HUES64 (cell line): ENCODE measurements around the gene ADTRP.

Experiments used
- H3K27ac ChIP-seq: 2 replicates; pipeline ENCODE4 v1.7.0; 2013; ENCODE audit warnings: low read depth, low read length, inconsistent platforms
- H3K27me3 ChIP-seq: 2 replicates; pipeline ENCODE4 v1.6.1; 2013; ENCODE audit warnings: mild to moderate bottlenecking, low read length; ENCODE audit not compliant: insufficient read depth
- H3K36me3 ChIP-seq: 2 replicates; pipeline ENCODE4 v1.6.1; 2013; ENCODE audit warnings: mild to moderate bottlenecking, low read length; ENCODE audit not compliant: insufficient read depth
- H3K4me1 ChIP-seq: 2 replicates; pipeline ENCODE4 v1.6.1; 2013; ENCODE audit warnings: mild to moderate bottlenecking, low read length, moderate library complexity; ENCODE audit not compliant: insufficient read depth
- H3K4me3 ChIP-seq: 2 replicates; pipeline ENCODE4 v1.5.1; 2013; ENCODE audit warnings: mild to moderate bottlenecking, low read length, moderate library complexity
- H3K9ac ChIP-seq: 2 replicates; pipeline ENCODE4 v1.6.1; 2013; ENCODE audit warnings: mild to moderate bottlenecking, low read depth, low read length
- H3K9me3 ChIP-seq: 2 replicates; pipeline ENCODE4 v1.6.1; 2013; ENCODE audit warnings: low read depth, low read length; ENCODE audit not compliant: insufficient read depth
- WGBS: fragments of 150-250, 120-280 bp; methylation state at CpG from one replicate; pipeline ENCODE4 v1.1.7; 2013; ENCODE audit warnings: missing lambda C conversion rate; 5-methylcytosine and 5-hydroxymethylcytosine counted together

Gene ADTRP

GRCh38 chr6:11763460-11764249, 14.9 kb downstream of the ADTRP start:
- Histone ChIP-seq H3K27ac (no peak overlapping the region), H3K4me3 (no peak overlapping the region), H3K4me1 (peaks cover 35% of the 10 kb centered on the region), H3K9ac (no peak overlapping the region), H3K36me3 (no peaks in the 10 kb centered on the region), H3K27me3 (no peaks in the 10 kb centered on the region), H3K9me3 (no peaks in the 10 kb centered on the region)
- whole genome bisulfite sequencing: 93% methylated on average over 4 of the region's 4 CpGs

- Histone ChIP-seq H3K9me3 (no peaks in the 10 kb centered on the region), H3K4me1 (peaks cover 35% of the 10 kb centered on the region), H3K4me3 (no peak overlapping the region), H3K27ac (no peak overlapping the region), H3K9ac (no peak overlapping the region), H3K27me3 (no peaks in the 10 kb centered on the region), H3K36me3 (no peaks in the 10 kb centered on the region)
- WGBS: 82% methylated on average over 4 of the region's 4 CpGs
Measured at GRCh38 chr6:11762794-11763459, 15.7 kb downstream of the ADTRP start.

- H3K4me3 ChIP-seq: no peak overlapping the region
- peaks cover 29% of the 10 kb centered on the region for H3K4me1 ChIP-seq
- H3K27ac ChIP-seq: no peak overlapping the region
- no peaks in the 10 kb centered on the region for H3K36me3 ChIP-seq
- no peaks in the 10 kb centered on the region for H3K27me3 ChIP-seq
- H3K9me3 ChIP-seq: no peaks in the 10 kb centered on the region
- no peak overlapping the region for H3K9ac ChIP-seq
- WGBS: 96% methylated on average over 4 of the region's 4 CpGs
Measured at GRCh38 chr6:11761744-11762620, 16.6 kb downstream of the ADTRP start.

- Histone ChIP-seq H3K27me3 (no peaks in the 10 kb centered on the region), H3K9ac (no peak overlapping the region), H3K36me3 (no peaks in the 10 kb centered on the region), H3K4me3 (no peak overlapping the region), H3K27ac (no peak overlapping the region), H3K9me3 (no peaks in the 10 kb centered on the region), H3K4me1 (peaks cover 13% of the 10 kb centered on the region; the same call in 1 of the 2 replicates)
- 86% methylated on average over 6 of the region's 6 CpGs for WGBS
Measured at GRCh38 chr6:11760015-11760473, 18.6 kb downstream of the ADTRP start.

- Histone ChIP-seq H3K27ac (no peak overlapping the region), H3K4me3 (no peak overlapping the region), H3K9ac (no peak overlapping the region), H3K36me3 (no peaks in the 10 kb centered on the region), H3K4me1 (peaks cover 13% of the 10 kb centered on the region; the same call in 1 of the 2 replicates), H3K27me3 (no peaks in the 10 kb centered on the region), H3K9me3 (no peaks in the 10 kb centered on the region)
- 88% methylated on average over 4 of the region's 4 CpGs for WGBS
Measured at GRCh38 chr6:11758878-11759277, 19.7 kb downstream of the ADTRP start.

- WGBS: 60% methylated on average over 1 of the region's 1 CpG
Measured at GRCh38 chr6:11756726-11757125, 21.9 kb downstream of the ADTRP start.

GRCh38 chr6:11756292-11756691, 22.3 kb downstream of the ADTRP start:
- H3K9ac ChIP-seq: no peak overlapping the region
- H3K9me3 ChIP-seq: no peaks in the 10 kb centered on the region
- no peak overlapping the region for H3K4me3 ChIP-seq
- H3K27me3 ChIP-seq: no peaks in the 10 kb centered on the region
- WGBS: 95% methylated on average over 1 of the region's 2 CpGs
- no peak overlapping the region for H3K27ac ChIP-seq
- peaks cover 11% of the 10 kb centered on the region; the same call in 1 of the 2 replicates for H3K4me1 ChIP-seq
- no peaks in the 10 kb centered on the region for H3K36me3 ChIP-seq

More at GRCh38 chr6:11756726-11757125, 21.9 kb downstream of the ADTRP start:
- Histone ChIP-seq H3K4me3 (no peak overlapping the region), H3K9ac (no peak overlapping the region), H3K27me3 (no peaks in the 10 kb centered on the region), H3K9me3 (no peaks in the 10 kb centered on the region), H3K4me1 (peaks cover 11% of the 10 kb centered on the region; the same call in 1 of the 2 replicates), H3K27ac (no peak overlapping the region), H3K36me3 (no peaks in the 10 kb centered on the region)

- WGBS: 100% methylated on average over 1 of the region's 1 CpG
- no peak overlapping the region for H3K27ac ChIP-seq
- H3K4me1 ChIP-seq: peaks cover 11% of the 10 kb centered on the region; the same call in 1 of the 2 replicates
- no peaks in the 10 kb centered on the region for H3K36me3 ChIP-seq
- no peaks in the 10 kb centered on the region for H3K9me3 ChIP-seq
- H3K27me3 ChIP-seq: no peaks in the 10 kb centered on the region
- no peak overlapping the region for H3K4me3 ChIP-seq
- no peak overlapping the region for H3K9ac ChIP-seq
Measured at GRCh38 chr6:11755725-11756124, 22.9 kb downstream of the ADTRP start.

GRCh38 chr6:11754625-11755271, 23.9 kb downstream of the ADTRP start:
- Histone ChIP-seq H3K4me3 (no peak overlapping the region), H3K27me3 (no peaks in the 10 kb centered on the region), H3K9ac (no peak overlapping the region), H3K36me3 (no peaks in the 10 kb centered on the region), H3K4me1 (peaks cover 5% of the 10 kb centered on the region; the same call in 1 of the 2 replicates), H3K27ac (no peak overlapping the region), H3K9me3 (no peaks in the 10 kb centered on the region)
- 90% methylated on average over 6 of the region's 7 CpGs for WGBS

GRCh38 chr6:11753798-11754197, 24.8 kb downstream of the ADTRP start:
- H3K36me3 ChIP-seq: no peaks in the 10 kb centered on the region
- H3K4me1 ChIP-seq: peaks cover 1% of the 10 kb centered on the region; the same call in 1 of the 2 replicates
- H3K27ac ChIP-seq: no peak overlapping the region
- no peaks in the 10 kb centered on the region for H3K9me3 ChIP-seq
- H3K27me3 ChIP-seq: no peaks in the 10 kb centered on the region
- no peak overlapping the region for H3K9ac ChIP-seq
- H3K4me3 ChIP-seq: no peak overlapping the region
- 94% methylated on average over 4 of the region's 4 CpGs for WGBS
